GM21447 (cell line): ENCODE results near the gene FKBP1A.

Source experiments
- ATAC-seq: cut with Tn5 transposase; IDR thresholded peaks from one replicate; pipeline ENCODE4 v1.9.1; 2021; ENCODE audit not compliant: unreplicated experiment

Gene FKBP1A

DNA sequence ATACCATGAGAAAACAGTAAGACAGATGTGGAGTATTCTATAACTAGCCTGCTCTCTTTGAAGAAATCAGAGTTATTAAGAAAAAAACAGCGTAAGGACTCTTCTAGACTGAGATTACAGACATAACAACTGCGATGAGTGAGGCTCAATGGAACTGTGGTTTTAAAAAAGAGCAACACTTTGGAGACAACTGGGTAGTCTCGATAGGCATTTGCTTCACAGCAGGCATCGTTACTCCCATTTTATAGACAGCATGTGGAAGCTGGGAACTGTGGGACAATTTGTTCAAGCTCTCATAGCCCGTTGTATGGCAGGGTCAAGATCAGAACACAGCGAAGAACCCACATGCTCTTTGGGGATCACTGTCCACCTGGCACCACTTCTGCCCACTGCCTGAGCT lies 4.6 kb downstream of the FKBP1A start:
- no peak for ATAC-seq

DNA sequence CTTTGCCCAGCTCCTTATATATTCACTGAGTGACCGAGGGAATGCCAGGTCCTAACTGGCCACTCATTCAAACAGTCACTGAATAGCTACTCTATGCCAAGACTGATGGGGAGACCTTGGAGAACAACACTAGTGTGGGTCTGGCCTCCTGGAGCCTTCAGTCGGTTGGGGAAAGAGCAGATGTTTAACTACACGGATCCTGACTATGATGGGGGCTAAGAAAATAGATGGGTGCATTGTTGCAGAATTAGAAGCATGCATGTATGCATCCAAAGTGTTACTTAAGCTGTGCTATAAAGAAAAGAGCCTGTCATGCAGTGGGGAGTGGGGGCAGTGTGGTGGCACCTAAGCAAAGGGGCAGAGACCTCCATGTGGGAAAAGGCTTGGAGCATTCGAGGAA lies 6.5 kb downstream of the FKBP1A start:
- ATAC-seq, result no peak

DNA sequence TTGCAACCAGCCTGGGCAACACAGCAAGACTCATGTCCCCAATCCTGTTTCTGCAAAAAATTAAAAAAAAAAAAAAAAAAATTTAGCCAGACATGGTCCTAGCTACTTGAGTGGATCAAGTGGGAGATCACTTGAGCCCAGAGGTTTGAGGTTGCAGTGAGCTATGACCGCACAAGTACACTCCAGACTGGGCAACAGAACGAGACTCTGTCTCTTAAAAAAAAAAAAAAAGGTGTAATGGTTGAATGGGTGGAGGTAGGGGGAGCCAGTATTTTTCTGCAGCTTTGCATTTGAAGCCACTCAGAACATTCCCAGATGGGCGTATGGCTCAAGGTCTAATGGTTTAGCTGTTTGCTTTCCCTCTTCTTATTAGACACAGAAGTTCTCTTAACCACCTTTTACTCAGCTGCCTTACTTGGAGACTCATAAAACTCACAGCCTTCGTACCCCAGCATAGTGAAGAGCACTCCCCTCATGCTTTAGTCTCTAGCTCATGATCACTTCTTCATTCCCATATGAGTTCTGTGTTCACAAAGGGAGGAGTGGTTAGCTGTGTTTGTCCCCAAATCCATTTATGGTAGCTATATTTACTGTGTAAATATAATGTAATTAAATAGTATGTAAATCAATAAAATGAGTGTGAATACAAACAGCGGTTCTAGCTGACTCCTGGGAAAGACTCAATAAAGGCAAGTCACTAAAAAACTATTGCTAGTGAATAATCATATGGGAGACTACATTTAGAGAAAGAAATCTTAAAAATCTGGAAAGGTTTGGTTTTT lies 9.0 kb downstream of the FKBP1A start:
- ATAC-seq, result no peak

- no peak for ATAC-seq
Observed at GRCh38 chr20:1382670-1383069, 10.2 kb downstream of the FKBP1A start.

DNA sequence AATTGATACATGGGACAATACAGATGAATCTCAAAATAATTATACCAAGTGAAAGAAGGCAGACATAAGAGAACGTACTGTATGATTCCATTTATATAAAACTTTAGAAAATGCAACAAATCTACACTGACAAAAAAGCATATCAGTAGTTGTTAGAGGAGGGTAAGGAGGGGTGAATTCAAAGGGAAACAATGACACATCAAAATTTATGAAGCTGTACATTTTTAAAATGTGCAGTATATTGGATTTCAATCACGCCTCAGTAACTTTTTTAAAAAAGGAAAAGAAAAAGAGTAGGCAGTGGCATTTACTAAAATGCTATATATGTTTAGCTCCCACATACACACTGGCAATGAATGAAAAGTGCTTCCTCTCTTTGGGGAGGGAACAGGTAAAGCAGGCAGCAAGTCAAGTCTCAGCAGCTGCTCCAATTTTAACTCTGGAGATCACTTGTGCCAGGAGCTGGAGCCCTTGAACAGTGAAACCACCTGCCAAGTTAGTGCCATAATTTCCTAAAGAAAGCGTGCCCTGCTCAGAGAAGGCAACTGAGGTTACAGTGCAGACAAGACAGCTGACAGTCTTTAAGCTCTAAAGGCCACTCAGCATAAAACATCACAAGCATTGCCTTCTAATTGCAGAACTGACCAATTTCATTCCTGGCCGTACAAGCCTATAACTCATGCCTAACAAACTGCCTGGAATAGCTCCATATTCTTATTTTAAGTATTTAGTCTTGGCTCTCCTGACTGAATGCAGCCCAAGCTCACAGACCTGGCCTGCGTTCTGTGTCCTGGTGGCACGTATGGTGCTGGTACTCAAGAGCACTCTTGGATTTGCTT lies 10.9 kb downstream of the FKBP1A start:
- no peak for ATAC-seq

DNA sequence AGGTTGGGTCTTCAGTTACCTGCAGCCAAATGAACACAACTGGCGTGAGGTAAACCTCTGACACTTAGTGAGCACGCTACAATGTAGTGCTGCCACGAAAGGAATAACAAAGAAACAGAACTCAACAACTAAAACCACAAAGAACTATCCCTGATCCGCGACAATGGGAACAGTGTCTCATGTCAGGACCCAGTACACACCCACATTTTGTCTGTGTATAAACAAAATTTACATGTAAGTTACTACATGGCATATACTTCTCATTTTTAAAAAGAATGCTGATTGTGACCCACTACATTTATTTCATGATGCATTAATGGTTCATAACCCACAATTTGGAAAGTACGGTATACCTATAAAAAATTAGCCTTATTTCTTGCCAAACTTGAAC lies 14.1 kb downstream of the FKBP1A start:
- ATAC-seq, result no peak

- no peak for ATAC-seq
Observed at GRCh38 chr20:1377984-1378734, 14.7 kb downstream of the FKBP1A start.

- peak; percentile 41 for ATAC-seq
Observed at GRCh38 chr20:1377341-1377871, 15.4 kb downstream of the FKBP1A start.

GRCh38 chr20:1376408-1377270 lies 16.2 kb downstream of the FKBP1A start:
- ATAC-seq, result peak; percentile 51

DNA sequence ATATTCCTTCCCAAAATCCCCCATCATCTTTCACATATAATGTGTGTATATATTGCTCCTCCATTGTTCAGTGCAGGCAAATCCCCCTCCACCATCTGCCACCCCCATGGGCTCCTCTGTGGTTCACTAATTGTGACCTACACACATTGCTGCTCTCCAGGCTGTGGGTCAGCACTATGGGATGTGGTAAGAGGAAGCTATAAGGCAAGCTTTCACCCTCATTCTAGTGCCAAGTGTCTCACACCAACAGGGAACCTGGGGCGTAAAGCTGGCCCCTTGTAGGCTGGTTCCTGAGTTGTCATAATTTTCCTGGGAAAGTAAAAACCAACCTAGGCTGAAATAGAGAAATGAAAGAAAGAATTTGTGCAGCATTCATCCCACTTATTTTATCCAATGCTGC lies 16.8 kb downstream of the FKBP1A start:
- no peak for ATAC-seq

GRCh38 chr20:1375515-1375914 lies 17.3 kb downstream of the FKBP1A start:
- ATAC-seq, result no peak

- ATAC-seq, result no peak
Observed at GRCh38 chr20:1374246-1374645, 18.6 kb downstream of the FKBP1A start.

- no peak for ATAC-seq
Observed at GRCh38 chr20:1373614-1374013, 19.2 kb downstream of the FKBP1A start.

- no peak for ATAC-seq
Observed at GRCh38 chr20:1373036-1373435, 19.8 kb downstream of the FKBP1A start.

DNA sequence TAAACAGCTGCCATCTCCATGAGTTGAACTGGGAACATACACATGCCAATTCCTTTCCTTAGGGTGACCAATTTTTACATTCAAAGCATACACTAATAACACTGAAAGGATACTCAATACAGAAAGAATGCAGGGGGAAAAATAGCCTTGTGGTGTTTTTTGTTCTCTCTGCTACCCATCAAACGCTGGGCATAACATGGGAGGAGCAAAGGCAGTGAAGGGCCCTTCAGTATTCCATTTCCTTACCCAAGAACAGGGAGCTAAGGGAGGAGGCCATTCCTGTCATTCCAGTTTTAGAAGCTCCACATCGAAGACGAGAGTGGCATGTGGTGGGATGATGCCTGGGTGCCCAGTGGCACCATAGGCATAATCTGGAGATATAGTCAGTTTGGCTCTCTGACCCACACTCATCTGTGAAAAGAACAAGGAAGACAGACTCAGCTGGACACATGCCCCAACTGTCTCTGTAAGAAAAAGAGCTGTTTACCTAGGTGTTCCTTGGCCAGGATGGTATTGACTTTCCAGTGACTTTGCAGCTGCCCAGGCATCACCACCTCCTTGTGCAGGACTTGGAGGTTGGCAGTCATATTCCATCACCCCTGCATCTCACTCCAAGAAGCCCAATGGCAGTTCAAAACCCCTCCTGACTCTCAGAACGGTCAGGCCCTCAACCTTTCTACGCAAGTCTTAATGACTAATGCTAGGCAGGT lies 20.9 kb downstream of the FKBP1A start:
- no peak for ATAC-seq

- no peak for ATAC-seq
Observed at GRCh38 chr20:1371202-1371782, 21.6 kb downstream of the FKBP1A start.

- no peak for ATAC-seq
Observed at GRCh38 chr20:1370548-1371110, 22.2 kb downstream of the FKBP1A start.

- ATAC-seq, result no peak
Observed at GRCh38 chr20:1369970-1370369, 22.9 kb downstream of the FKBP1A start.
